Omental fat pad (tissue), 4 donors: Measurements from ENCODE around the gene ITGA6. TPM values are rescaled to one million over a fixed set of nuclear protein-coding genes. Genes with fewer than 3 reads are reported as not detected.

ENCODE experiments used
- ATAC-seq: fragments of 150-250 bp; one replicate; pipeline ENCODE4 v1.9.1; 2016; ENCODE audit warnings: mild to moderate bottlenecking, moderate library complexity; ENCODE audit not compliant: low FRiP score
- DNase-seq: peaks from one replicate; pipeline ENCODE4 v3.0.0-alpha.2; 2019; ENCODE audit warnings: low spot score
- total RNA-seq, 4 donors: library from RNA; depleted of rRNA; stranded (reverse); fragments of >200 nt; gene quantifications; one replicate each; pipeline ENCODE4 v1.1.0, GENCODE V29; 2016
- TF ChIP-seq, protein P1 (sequence below), 3 donors: fragments of 450-650 bp; IDR thresholded peaks; one replicate each; pipeline ENCODE4 v1.5.1; 2016 to 2017; ENCODE audit warnings: antibody characterized with exemption in 3 of 3, mild to moderate bottlenecking in 3 of 3, moderate library complexity in 2 of 3

ITGA6 gene
- total RNA-seq, 4 donors from 2014 or later: 42.3 to 254 (median 93.9) TPM

DNA sequence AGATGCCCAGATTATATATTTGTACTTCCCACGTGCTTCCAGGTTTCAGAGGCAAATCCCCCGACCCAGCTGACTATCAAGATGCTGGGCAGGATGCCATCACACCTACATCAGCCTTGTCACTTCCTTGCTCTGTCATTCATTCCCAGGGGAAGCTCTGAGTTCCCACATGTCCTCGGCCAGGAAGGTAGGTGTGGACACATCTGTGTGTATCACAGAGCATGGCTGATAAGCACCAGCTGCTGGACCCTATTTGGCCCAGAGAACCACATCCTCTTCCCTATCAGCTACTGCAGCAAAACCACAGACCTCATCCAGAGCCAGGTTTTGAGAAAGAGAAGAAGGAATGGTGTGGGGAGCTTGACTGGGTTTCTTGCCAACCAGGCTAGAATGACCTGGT is 31.9 kb upstream of the ITGA6 start:
- DNase-seq: no peak
- TF ChIP-seq, protein P1, sequence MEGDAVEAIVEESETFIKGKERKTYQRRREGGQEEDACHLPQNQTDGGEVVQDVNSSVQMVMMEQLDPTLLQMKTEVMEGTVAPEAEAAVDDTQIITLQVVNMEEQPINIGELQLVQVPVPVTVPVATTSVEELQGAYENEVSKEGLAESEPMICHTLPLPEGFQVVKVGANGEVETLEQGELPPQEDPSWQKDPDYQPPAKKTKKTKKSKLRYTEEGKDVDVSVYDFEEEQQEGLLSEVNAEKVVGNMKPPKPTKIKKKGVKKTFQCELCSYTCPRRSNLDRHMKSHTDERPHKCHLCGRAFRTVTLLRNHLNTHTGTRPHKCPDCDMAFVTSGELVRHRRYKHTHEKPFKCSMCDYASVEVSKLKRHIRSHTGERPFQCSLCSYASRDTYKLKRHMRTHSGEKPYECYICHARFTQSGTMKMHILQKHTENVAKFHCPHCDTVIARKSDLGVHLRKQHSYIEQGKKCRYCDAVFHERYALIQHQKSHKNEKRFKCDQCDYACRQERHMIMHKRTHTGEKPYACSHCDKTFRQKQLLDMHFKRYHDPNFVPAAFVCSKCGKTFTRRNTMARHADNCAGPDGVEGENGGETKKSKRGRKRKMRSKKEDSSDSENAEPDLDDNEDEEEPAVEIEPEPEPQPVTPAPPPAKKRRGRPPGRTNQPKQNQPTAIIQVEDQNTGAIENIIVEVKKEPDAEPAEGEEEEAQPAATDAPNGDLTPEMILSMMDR (IDR thresholded peaks at IDR 0.05): no peak
- ATAC-seq: no peak

DNA sequence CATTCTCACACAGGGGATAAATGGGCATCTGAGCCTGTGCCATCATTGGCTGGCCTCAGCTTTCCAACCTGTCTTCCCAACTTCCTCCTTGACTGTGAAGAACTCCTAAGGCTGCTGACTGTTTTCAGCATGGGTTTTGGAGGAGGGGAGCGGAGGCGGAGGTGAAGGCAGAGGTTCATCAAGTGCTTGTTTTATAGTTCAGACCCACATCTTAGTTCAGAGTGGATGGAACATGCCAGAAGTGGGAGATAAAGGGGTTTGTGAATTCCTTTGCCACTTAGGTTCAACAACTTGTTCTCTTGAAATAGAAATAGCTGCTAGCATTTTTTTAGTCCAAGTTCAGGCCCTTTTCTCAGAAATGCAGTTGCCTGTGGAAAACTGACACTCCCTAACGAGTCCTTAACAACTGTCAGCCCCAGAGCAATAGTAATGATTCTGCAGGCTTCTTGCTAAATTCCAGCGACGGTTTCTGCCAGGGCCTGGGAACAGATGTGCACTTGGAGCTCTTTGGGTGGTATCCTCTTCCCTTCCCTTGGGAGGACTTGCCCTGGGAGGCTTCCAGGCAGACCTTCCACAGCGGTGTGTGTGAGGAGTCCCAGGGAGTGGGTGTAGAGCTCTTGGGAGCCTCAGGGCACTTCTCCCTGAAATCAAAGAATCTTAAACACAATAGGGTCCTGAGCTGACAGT is 30.1 kb upstream of the ITGA6 start:
- DNase-seq: no peak
- TF ChIP-seq, protein P1 (IDR thresholded peaks at IDR 0.05): no peak
- peak; percentile 53 for ATAC-seq

DNA sequence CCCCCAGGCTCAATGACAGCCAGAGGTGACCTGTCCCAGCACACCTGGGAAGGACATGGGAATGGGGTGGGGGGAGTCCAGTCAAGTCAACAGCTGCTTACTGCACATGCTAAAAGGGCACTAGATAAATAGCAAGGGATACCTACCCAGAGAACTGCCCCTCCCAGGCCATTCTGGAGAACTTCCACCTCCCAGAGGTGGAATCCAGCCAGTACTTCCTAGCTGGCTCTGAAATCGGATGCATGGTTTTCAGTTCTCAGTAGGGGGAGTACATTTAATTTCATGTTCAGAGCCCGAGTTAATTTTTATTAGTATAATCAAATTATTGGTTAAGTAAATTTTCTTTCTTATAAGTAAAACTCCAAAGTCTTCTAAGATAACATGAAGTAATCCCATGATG is 28.9 kb upstream of the ITGA6 start:
- DNase-seq (no peak), ATAC-seq (no peak)
- TF ChIP-seq, protein P1 (IDR thresholded peaks at IDR 0.05): no peak

DNA sequence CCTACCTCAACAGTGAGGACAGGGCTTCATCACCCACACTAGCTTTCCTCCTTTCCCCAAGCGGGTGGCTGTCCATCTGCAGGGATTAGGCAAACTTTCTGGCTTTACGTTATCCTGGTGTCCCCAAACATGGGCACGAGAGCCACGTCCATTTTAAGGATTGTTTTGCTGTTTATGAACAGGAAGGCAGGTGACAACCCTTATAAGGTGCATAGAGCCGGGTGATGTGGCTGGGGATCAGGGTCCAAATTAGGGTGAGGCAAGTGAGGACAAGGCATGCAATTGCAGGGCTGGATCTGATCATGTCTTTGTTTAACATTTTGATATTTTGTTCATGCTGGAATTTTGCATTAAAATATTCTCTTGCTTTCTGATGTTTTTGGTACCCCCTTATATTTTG is 27.6 kb upstream of the ITGA6 start:
- TF ChIP-seq, protein P1 (IDR thresholded peaks at IDR 0.05): no peak
- DNase-seq: no peak
- ATAC-seq: no peak

DNA sequence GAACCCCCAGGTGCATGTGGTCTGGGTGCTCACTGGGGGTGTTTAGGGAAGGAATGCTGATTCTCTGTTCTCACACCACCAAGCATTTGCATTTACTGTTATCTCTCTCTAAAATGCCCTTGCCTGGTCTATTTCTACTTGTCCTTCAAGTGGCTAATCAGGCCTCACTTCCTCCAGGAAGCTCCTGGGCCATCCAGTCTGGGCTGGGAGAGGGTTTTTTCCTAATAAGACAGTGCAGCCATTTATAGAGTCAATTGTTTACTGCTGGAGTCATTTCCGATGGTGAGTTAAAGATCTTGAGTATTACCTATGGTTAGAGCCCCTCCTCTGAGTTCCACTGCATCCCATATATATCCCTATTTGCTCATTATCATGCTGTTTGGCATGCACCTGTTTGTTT is 25.2 kb upstream of the ITGA6 start:
- ATAC-seq: no peak
- TF ChIP-seq, protein P1 (IDR thresholded peaks at IDR 0.05): no peak
- DNase-seq: no peak

DNA sequence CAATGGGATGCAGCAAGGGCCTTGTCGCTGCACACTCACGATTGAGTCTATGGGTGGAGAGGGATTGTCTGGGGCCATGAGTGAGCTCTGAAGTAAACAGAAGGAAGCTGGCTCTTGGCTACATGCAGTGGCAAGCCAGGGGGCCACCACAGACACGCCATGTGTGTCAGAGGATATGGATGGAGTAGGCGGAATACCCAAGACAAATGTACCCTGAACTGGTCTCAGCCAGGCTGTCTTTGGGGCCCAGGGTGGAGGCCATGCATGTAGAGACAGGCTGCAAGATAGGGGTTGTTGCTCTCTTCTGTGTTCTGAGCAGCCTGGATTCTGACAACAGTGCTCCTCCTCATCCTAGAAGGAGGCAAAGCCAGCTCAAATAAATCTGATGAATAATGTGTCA is 24.0 kb upstream of the ITGA6 start:
- no peak for DNase-seq
- TF ChIP-seq, protein P1 (IDR thresholded peaks at IDR 0.05): no peak
- no peak for ATAC-seq

DNA sequence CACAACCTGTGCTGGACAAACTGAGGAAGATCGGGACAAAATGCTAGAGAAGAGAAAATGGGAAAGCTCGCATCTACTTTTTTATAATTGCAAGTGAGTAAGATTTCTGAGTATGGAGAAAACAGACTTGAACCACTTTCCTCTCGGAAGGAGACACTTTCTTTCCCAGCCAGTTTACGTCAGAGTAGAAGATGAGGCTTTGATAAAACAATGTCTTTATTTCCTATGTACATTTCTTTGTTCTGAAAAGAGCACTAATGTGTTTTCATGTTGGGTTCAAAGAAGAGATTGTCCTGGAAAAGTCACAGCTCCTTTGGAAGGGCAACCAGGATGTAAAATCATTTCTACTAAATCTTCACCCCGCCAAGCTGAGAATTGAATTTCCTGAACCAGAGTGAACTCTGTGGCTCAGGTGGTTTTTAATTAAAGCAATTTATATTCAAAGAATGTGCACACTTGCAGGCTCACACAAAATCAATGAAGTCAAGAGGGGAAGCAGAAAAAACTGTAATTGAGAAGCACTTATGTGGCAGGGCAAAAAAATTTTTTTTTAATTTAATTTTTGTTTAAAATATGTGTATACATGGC is 23.4 kb upstream of the ITGA6 start:
- DNase-seq (no peak), ATAC-seq (no peak)
- TF ChIP-seq, protein P1 (IDR thresholded peaks at IDR 0.05): no peak
